DND-41 (cell line): ENCODE results near the gene PID1.

Experiments
- CTCF ChIP-seq: IDR thresholded peaks from 2 replicates; pipeline ENCODE4 v1.5.1; 2012; ENCODE audit warnings: borderline replicate concordance, low read length, moderate library complexity, mild to moderate bottlenecking; ENCODE audit not compliant: poor library complexity, severe bottlenecking; ENCODE audit errors: extremely low read depth
- EZH2 ChIP-seq: IDR thresholded peaks from 3 replicates; pipeline ENCODE4 v1.6.1; 2012; ENCODE audit warnings: borderline replicate concordance, low read depth, mild to moderate bottlenecking, moderate library complexity, low read length, inconsistent platforms; ENCODE audit not compliant: severe bottlenecking

GRCh38 chr2:229206548-229206947, 64.5 kb downstream of the PID1 start:
- no peak for TF ChIP-seq EZH2
- no peak for TF ChIP-seq CTCF
